ENCODE results near the gene BICDL2. TPM values are rescaled to one million over a fixed set of nuclear protein-coding genes. Genes with fewer than 3 reads are reported as not detected.
A peak's percentile ranks its signal among the peaks of the same experiment; 100 is the strongest.

Gene BICDL2
- total and polyA plus RNA-seq, 9 of the 15 experiments (the other 6 are each of a cell fraction or from before 2014, with no cell fraction given), result 0.09 to 0.28 (median 0.09) TPM; not detected in 6

- H3K4me2 ChIP-seq (ENCODE audit: insufficient read depth, low read length), result peak overlapping the region; percentile 97
- DNase-seq (ENCODE audit: extremely low read depth in 1 of 4, low spot score in 3 of 4) (peak; percentile 58 to 89 (median 76)), ATAC-seq (peak; percentile 59), FAIRE-seq (peak; percentile 92)
- H3K36me3 ChIP-seq (ENCODE audit: control insufficient read depth, insufficient read depth, low read length), result peaks cover 32% of the 10 kb centered on the region; the same call in 2 of the 3 replicates
- H3K27ac ChIP-seq (ENCODE audit: extremely low read depth, low read depth, low read length), result peak overlapping the region; percentile 99
- H3K9me3 ChIP-seq (replicated peaks; ENCODE audit: control insufficient read depth, insufficient read depth, low read depth, low read length), result no peaks in the 10 kb centered on the region
- 1% methylated on average over 31 of the region's 33 CpGs for WGBS (ENCODE audit: insufficient coverage, low coverage, missing lambda C conversion rate)
- ChIA-PET POLR2A (interaction anchor here (0.6 to 3.5 kb wide), 14 partner anchors 9 to 378 kb away, joined by 3 to 23 read pairs (median 4); partner anchors contain the start of genes FLYWCH2 and PAQR4), CTCF (ENCODE audit: low intra/inter-chr PET ratio) (interaction anchor here (0.6 kb wide), 1 partner anchor 1327 kb away, joined by 3 read pairs; no protein-coding TSS in a partner anchor)
- intact Hi-C loops (cut with micrococcal nuclease), result loop anchor here (2.0 to 5.0 kb wide), 3 partner anchors 54 to 109 kb away; no protein-coding TSS in a partner anchor
- peak overlapping the region; percentile 97 to 100 for H3K9ac ChIP-seq (ENCODE audit: insufficient read depth in 1 of 2, low read depth in 2 of 2, low read length in 2 of 2)
- BruUV-seq (replicated peaks), result no TSS peak
- peaks cover 19 to 77% of the 10 kb centered on the region in 2 experiments for H3K4me1 ChIP-seq (replicated peaks in 1 of 2; ENCODE audit: control insufficient read depth in 2 of 2, insufficient read depth in 2 of 2, low read length in 2 of 2)
- no peaks in the 10 kb centered on the region for H4K20me1 ChIP-seq (replicated peaks; ENCODE audit: control insufficient read depth, insufficient read depth, low read length)
- peaks cover 44% of the 10 kb centered on the region for H3K79me2 ChIP-seq (ENCODE audit: control insufficient read depth, insufficient read depth, low read length)
- peak overlapping the region; percentile 63 for H3K4me3 ChIP-seq
- H2AFZ ChIP-seq (ENCODE audit: low read depth, low read length), result peak overlapping the region; percentile 72
- in situ Hi-C loops (cut with MboI), result no loop called here
- H3K27me3 ChIP-seq (ENCODE audit: control insufficient read depth in 2 of 2, insufficient read depth in 2 of 2, low read length in 2 of 2), result no peaks in the 10 kb centered on the region
- H3K9me1 ChIP-seq (ENCODE audit: control insufficient read depth, insufficient read depth, low read length), result no peaks in the 10 kb centered on the region
- TF ChIP-seq KDM5B (IDR thresholded peaks at IDR 0.05; ENCODE audit: insufficient replicate concordance, low read depth, low read length), result peak; percentile 82
- peak; percentile 64; the same call in 1 of the 2 replicates for TF ChIP-seq ARID1B (IDR thresholded peaks at IDR 0.05)
- peak; percentile 59 for TF ChIP-seq TAF9B (IDR thresholded peaks at IDR 0.05; ENCODE audit: partially characterized antibody)
- TF ChIP-seq ZBTB5 (IDR thresholded peaks at IDR 0.05), result peak; percentile 59; the same call in 1 of the 2 replicates
- TF ChIP-seq POLR2B (IDR thresholded peaks at IDR 0.05; ENCODE audit: low read depth, partially characterized antibody), result peak; percentile 49
- TF ChIP-seq ZBTB11 (CRISPR knock-in tag; IDR thresholded peaks at IDR 0.05), result peak in 1 of 3 experiments; percentile 30; a peak in 2 of 6 replicates
- no peak for TF ChIP-seq JUND (IDR thresholded peaks at IDR 0.05; ENCODE audit: borderline replicate concordance, low read depth, low read length)
- peak; percentile 54; the same call in 1 of the 3 replicates for TF ChIP-seq JUND (tag; IDR thresholded peaks at IDR 0.05; ENCODE audit: borderline replicate concordance, low read depth, low read length)
- 0 out of 2 replicates have a peak, but pooled peaks have one; percentile 23 for TF ChIP-seq ATF7 (IDR thresholded peaks at IDR 0.05)
- TF ChIP-seq NCOA1 (IDR thresholded peaks at IDR 0.05; ENCODE audit: low read depth), result 0 out of 2 replicates have a peak, but pooled peaks have one; percentile 11
- TF ChIP-seq ZNF143 (CRISPR knock-in tag; IDR thresholded peaks at IDR 0.05), result peak; percentile 38; the same call in 1 of the 2 replicates
- 0 out of 2 replicates have a peak, but pooled peaks have one; percentile 33 for TF ChIP-seq SMARCE1 (IDR thresholded peaks at IDR 0.05)
- no peak for TF ChIP-seq ZBTB1 (CRISPR knock-in tag; IDR thresholded peaks at IDR 0.05; ENCODE audit: borderline replicate concordance, low read depth)
- TF ChIP-seq KHSRP (IDR thresholded peaks at IDR 0.05), result no peak
- TF ChIP-seq CBX2 (IDR thresholded peaks at IDR 0.05; ENCODE audit: insufficient read depth, low read length, poor library complexity, severe bottlenecking), result no peak
These were observed 55.4 kb downstream of the BICDL2 start for GRCh38 chr16:2981177-2981898.

All from K562 (cell line).